Measurements from ENCODE around the gene TFAM.
"Not testable (repeated sequence)": the region's sequence is repeated elsewhere in the genome, so short reads cannot be mapped to it uniquely, and the experiment has no call there.

The TFAM gene

DNA sequence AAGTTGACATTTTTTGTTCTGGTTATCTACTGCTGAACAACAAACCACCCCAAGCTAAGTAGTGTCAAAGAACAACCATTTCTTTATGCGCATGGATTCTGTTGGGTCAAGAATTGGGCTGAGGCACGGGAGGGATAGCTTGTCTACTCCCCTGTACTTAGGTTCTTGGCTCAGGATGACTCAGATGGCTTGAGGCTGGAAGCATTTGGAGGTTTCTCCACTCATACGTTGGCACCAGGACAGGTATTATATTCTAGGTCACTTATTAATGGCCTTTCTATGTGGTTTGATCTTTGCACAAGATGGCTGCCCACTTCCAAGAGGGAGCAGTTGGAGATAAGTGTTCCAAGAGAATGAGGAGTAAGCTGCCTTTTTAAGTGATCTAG lies 11.8 kb upstream of the TFAM start:
- DNase-seq, result no peak

GRCh38 chr10:58382489-58382995 lies 2.7 kb upstream of the TFAM start:
- no peak for DNase-seq

DNA sequence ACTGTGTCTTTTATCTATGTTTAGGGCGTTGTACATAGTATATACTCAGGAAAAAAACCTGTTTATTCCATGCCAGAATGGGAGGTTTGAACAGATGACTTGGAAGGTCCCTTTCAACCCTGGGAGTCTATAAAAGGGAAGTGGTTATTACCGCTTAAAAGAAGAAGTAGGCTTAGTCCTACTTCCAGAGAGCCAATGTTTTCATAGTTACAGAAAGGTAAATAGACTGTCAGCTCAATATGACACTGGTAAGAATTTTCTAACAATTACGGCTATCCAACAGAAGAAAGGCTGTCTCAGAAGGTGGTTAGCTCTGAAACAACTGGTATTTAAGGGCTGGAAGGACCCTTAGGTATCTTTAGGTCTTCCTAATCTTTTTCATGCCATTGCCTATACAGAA lies 1.1 kb upstream of the TFAM start:
- DNase-seq, result no peak

- DNase-seq, result no peak
These were observed 639 bp upstream of the TFAM start for GRCh38 chr10:58384544-58384998.

DNA sequence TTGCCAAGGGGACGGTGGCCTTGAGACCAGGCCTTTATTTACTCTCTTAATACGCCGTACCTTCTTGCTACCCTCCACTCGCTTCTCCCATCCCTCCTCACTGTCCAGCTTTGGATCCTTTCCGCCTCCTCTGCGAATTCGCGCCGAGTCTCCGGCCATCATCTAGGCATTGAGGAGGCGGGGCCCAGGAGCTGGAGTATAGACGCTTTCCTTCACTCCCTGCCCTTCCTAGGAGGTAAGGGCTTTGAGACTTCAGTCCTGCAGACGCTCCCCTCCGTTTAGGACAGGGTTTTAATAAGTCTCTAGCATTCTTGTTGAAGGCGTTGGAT lies 538 bp downstream of the TFAM start:
- DNase-seq, result peak; percentile 52

GRCh38 chr10:58389024-58389423 lies 3.8 kb downstream of the TFAM start:
- no peak for DNase-seq

DNA sequence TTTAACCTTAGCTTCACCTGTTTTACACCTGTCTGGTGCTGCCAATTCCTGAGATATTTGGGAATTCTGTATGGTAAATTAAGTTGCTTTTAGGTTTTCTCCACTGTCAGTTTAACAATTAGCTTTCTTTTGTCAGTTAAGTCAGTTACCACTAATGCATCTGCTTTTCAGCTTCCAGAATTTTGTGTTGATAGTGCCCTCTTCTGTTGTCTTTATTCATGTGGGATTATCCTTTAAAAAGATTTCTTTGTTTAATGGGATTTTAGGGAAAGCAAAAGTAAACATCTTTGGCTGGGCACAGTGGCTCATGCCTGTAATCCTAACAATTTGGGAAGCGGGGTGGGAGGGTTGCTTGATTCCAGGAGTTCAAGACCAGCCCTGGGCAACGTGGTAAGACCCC lies 8.1 kb downstream of the TFAM start:
- no peak for DNase-seq

- DNase-seq, result no peak
These were observed 9.3 kb downstream of the TFAM start for GRCh38 chr10:58394471-58394870.

- no peak for DNase-seq
These were observed 10.8 kb downstream of the TFAM start for GRCh38 chr10:58396057-58396456.

DNA sequence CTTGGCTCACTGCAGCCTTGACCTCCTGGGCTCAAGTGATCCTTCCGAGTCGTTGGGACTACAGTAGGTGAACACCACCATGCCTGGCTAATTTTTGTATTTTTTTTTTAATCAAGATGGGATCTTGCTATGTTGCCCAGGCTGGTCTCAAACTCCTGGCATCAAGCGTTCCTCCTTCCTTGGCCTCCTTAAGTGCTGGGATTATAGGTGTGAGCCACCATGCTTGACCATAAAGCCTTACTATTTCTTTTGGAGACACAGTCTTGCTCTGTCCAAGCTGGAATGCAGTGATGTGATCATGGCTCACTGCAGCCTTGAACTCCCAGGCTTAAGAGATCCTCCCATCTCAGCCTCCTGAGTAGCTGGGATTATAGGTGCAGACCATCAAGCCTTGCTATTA lies 12.6 kb downstream of the TFAM start:
- no peak for DNase-seq

DNA sequence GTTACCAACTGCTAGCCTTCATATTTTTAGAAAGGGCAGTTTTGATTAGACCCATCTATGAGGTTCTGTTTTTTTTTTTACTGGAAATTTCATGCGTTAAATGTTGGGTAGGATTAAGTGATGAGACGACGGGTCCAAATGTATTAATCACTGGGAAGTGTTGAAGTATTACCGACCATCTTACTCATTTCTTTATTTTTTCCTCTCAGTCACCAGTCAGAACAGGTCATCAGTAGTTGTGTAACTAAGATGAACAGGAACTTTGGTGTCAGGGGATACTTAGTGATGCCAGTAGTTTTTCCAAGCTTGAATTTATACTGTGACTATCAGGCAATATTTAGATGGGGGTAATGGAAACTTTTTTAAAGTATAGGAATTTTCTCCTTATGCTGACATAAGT lies 14.2 kb downstream of the TFAM start:
- no peak for DNase-seq

DNA sequence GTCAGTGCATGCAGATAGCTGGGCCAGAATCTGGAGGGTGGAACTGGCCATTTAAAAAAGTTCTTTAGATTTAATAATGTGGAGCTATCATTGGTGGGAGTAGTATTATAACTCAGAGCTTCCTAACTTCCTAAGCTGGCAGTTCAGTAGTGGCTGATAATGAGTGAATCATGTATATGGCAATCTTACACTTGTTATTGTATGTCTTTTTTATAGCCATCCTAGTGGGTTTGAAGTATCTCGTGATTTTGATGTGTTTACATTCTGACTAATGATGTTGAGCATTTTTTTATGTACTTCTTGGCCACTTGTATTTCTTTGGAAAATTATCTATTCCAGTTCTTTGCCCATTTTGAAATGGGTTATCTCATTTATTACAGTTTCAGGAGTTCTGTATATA lies 15.4 kb downstream of the TFAM start:
- DNase-seq, result no peak

DNA sequence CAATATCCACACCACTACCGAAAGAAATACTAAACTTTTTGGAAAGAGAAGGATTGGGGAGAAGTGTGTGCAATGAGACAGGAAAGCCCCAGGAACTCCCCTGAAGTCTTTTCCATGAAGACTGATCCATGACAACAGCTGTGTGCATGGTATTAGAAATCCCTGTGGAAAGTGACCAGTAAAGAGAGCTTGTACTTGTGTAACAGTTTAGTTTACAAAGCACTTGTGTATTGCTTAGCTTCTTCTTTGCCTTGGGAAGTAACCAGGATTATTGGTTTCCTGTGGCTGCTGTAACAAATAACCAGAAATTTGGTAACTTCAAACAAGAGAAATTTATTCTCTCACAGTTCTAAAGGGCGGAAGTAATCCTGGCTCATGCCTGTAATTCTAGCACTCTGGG lies 18.8 kb downstream of the TFAM start:
- DNase-seq, result no peak

GRCh38 chr10:58409956-58410610 lies 24.9 kb downstream of the TFAM start:
- DNase-seq, result no peak

DNA sequence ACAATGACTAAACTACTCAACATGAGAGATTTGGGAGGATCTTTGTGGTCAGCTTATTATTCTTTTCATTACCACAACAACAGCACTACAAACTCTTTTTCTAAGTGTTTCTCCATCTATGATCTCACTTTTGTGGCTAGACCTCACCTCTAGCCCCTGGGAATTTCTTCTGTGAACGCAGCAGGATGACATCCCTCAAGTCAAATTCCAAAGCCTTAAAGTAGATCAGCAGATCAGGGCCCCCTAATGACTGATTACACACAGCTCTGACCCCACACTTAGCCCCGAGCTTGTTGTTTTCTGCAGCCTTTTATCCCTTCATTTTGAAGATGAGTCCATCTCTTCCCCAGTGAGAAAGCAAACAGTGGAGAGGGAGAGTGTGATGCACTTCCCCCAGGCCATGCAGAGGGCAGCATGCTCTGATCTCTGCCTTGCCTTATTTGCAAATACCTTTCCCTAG lies 27.3 kb downstream of the TFAM start:
- DNase-seq, result peak; percentile 56

- peak; percentile 62 for DNase-seq
These were observed 29.2 kb downstream of the TFAM start for GRCh38 chr10:58414270-58415041.

DNA sequence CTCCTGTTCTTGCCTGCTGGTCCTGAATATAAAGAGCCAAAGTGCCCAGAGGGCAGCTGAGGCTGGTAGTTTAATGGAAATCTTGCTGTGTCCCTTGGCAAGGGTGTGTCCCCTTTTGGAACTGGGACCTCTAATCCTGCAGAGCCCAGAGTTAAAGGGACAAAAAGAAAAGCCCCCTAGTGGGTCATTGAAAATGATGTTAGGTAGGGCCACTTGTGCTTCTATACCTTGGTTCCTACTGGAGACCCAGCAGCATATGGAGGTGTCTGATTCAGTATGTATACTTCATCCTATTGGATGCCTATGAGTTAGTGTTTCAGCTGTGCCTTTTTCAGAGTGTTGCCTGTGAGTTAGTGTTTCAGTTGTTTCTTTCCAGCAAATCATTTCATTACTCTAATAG lies 30.5 kb downstream of the TFAM start:
- peak; percentile 7 for DNase-seq

GRCh38 chr10:58417902-58418301 lies 32.7 kb downstream of the TFAM start:
- DNase-seq, result not testable (repeated sequence)

DNA sequence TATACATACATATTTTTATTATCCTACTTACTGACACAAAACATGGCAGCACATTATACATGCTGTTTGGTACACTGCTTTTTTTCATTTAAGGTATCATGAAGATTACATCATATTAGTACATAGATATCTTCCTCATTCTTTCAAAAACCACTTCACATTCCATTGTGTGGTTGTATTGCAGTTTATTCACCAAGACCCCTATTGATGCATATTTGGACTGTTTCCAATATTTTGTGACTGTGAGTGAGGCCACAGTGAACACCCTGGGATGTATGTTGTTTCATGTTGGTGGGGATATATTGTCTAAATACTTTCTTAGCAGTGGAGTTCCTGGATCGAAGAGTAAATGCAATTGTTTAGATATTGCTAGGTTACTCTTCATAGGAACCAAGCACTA lies 39.0 kb downstream of the TFAM start:
- DNase-seq, result no peak

GRCh38 chr10:58428436-58428835 lies 43.2 kb downstream of the TFAM start:
- DNase-seq, result not testable (repeated sequence)

DNA sequence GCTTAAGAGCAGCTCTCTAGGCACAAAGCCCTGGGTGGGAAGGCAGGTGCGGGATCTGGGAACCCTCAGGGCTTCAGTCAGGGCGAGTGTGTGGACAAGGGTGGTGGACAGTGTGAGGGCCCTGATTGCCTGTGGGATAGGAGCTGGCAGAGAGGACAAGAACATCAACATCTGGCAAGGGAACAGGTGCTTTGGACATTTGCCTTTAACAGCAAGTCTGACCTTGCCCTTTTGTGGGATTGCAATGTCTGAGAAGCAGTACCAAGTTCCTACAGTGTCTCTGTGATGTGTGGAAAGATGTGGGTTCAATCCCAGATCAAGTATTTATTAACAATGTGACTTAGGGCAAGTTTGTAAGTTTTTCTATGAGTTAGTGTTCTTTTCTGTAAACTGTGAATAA lies 46.7 kb downstream of the TFAM start:
- DNase-seq, result no peak

GRCh38 chr10:58433066-58433465 lies 47.9 kb downstream of the TFAM start:
- no peak for DNase-seq

DNA sequence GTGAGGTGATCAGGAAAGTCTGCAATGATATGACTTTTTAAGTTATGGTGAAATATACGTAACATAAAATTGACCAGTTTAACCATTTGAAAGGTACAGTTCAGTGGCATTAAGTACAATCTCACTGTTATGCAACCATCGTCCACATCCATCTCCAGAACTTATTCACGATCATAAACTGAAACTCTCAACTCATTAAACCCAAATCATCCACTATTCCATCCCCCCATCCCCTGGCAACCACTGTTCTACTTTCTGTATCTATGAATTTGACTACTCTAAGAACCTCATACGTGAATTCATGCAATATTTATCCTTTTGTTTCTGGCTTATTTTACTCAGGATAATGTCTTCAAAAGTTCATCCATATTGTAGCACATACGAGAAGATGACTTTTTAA lies 48.4 kb downstream of the TFAM start:
- no peak for DNase-seq

DNA sequence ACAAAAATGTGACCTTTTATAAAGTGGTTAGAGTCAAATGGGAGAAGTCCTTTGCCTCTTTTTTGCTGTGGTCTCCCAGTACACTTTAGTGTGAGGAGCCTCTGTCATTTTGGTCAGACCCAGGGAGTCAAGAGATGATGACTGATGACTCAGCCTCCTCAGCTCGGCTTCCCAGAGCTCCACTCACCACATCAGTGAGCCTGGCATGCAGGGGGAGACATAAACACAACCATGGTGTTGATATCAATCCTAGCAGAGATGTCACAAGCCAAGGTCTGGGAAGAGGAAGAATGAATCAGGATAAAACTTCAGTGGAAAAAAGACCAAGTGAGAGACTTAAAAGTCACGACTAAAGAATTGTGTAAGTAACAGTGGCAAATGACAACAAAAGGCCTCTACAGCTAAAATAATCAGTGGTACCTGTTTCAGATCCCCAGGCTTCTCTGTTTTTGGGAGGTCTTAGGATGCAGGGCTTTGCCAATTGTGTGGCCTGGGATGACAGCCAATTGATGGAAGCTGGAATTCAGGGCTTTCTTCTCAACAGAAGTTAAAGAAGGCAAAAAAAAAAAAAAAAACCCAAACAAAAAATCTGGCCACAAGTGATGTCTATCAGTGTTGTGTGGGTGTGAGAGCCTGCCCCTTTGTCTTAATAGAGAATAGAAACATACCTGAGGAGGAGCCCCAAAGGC lies 50.2 kb downstream of the TFAM start:
- peak; percentile 58 for DNase-seq

Data from NCI-H69 (cell line).